GM18519 (cell line): ENCODE results near the gene HDAC4.

Experiments
- ATAC-seq: cut with Tn5 transposase; IDR thresholded peaks from one replicate; pipeline ENCODE4 v1.9.1; 2021; ENCODE audit warnings: mild to moderate bottlenecking, moderate library complexity; ENCODE audit not compliant: unreplicated experiment, low FRiP score

HDAC4 gene

GRCh38 chr2:239164335-239164871 is 236.4 kb downstream of the HDAC4 start:
- no peak for ATAC-seq

DNA sequence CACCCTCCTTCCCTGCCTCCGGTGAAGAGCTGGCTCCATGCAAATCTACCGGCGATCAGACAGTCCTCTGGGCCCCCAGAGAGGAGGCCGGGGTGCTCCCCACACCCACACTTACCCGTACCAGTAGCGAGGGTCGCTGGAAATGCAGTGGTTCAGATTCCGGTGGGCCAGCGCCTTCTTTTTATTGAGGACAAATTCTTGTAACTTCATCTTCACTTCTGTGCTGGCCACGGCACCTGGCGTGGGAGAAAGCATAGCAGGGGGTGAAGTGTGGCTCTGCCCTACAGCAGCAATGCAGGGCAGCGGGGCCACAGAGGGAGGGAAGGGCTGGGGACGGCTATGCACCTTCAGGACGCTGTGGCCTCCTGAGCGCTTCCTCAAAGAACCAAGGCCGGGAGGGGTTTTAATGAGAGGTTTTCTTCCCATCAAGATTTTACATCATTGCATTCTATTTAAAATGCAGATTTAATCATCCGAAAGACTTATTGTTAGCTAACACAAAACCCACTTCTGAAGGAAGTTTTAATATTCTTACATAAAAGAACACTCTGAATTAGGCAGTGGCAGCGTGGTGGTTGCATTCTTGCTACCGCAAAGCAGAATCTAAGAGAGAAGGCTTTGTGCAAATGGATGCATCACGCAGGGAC is 237.0 kb downstream of the HDAC4 start:
- ATAC-seq: no peak

DNA sequence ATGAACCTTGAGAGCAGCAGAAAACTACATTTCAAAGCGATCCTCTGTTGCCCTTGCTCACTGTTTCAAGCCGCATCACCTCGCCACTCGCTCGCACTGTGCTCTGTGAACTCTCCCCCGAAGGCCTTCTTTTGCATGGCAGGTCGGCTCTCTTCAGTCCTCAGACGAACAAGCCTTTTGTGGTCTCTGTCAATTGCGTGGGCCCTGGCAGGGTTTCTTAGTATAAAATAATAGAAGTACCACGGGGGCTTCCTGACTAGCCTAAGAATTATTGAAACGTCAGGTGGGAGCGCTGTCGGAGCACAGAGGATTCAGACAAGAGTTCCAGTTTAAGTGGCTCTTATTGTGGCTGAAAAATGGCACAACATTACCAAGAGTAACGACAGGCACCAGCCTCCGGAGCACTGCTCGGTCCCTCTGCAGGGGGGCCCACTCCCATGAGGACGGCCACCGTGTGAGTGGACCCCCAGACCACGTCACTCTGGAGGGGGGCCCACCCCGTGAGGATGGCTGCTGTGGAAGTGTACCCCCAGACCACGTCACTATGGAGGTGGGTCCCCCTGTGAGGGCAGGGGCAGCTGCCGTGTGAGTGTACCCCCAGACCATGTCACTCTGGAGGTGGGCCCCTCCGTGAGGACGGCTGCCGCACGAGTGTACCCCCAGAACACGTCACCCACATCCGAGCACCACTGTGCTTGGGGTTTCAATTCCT is 237.7 kb downstream of the HDAC4 start:
- ATAC-seq: no peak

- ATAC-seq: no peak
These were observed 238.5 kb downstream of the HDAC4 start for GRCh38 chr2:239162141-239162821.

DNA sequence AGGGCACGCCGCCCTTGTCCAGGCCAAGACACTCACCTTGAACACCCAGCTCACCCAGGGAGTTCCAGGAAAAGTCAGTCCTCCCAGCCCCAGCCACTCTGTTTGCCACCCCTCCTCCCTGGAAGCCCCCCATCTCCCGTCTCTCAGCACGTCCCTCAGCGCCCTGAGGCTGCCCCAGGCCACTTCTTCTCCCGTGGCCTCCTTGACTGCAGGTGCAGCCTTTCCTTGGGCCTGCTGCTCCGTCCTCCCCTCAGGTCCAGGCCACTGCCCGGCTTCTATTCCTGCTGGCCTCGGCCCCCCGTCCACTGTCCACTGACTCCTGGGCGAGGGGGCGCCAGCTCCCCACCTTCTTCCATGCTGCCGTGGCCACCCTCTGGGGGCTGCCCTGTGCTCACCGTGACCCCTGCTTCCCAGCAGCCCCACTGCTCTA is 239.1 kb downstream of the HDAC4 start:
- ATAC-seq: no peak

DNA sequence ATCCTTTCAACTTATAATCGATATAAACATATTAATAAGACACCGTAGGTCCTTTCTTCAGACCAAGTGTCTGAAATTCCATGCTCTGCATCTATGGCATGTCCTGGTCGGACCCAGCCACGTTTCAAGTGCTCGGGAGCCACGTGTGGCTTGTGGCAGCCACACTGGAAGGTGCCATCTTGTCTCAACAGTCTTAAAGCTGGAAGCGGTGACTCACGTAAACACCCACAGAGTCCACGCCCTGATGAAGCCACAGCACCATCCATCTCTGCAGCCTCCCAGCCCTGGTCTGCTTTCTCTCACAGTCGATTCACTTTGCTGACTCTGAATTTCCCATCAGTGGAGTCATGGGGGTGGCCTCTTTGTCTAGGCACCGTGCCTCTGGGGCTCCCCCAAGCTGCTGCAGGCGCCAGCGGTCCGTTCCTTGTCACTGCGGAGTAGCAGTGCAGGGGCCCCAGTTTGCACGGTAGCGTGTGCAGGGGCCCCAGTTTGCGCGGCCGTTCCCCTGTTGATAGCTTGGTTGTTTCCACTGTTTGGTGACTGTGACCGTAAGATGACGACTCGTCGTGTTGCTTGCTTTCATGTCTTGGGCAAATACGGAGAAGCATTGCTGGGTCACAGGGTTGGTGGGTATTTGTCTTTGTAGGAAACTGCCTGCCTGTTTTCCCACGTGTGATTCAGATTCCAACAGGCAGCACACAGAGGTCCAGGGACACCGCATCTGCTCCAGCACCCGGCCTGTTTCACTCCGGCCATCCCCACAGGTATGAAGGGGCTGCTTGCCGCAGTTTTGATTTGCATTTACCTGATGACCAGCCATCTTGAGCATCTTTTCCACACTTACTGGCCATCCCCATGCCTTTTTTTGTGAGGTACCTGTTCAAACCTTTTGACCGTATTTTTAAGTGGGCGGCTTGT is 240.3 kb downstream of the HDAC4 start:
- no peak for ATAC-seq

DNA sequence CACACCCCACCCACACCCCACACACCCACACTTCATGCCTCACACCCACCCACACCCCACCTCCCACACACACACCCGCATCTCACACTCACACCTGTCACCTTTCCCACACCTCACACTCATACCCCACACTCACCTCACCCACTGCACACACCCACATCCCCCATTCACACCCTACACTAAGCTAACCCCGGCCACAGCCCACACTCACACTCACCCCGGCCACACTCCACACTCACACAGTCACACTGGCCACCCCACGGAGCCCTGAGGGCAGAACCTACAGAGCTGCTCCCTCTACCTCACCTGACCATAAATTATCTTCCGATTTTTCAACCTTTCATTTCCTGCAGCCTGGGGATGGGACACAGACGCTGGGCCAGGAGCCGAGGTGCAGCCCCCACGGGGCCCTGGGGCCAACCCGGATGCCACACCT is 241.3 kb downstream of the HDAC4 start:
- ATAC-seq: no peak

- no peak for ATAC-seq
These were observed 242.0 kb downstream of the HDAC4 start for GRCh38 chr2:239158641-239159475.

DNA sequence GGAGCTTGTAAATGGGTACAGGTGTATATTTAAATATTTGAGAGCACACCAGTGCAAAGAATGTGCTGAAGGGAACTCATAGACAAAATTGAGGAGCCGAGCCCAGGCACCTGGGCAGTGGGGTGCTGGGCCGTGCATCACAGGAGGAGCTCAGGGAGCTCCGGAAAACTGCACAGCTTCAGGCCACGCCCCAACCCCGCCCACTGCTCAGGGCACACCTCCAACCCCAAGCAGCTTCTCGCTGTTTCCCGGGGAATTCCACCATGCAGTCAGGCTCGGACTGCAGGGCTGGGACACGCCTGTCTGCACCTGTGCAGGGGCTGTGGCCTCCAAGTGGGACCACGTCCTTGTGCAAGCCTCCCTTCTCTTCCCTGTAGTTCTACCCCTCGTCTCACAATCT is 243.0 kb downstream of the HDAC4 start:
- ATAC-seq: no peak

- ATAC-seq: no peak
These were observed 243.6 kb downstream of the HDAC4 start for GRCh38 chr2:239157269-239157668.

GRCh38 chr2:239156516-239157265 is 244.1 kb downstream of the HDAC4 start:
- no peak for ATAC-seq

- ATAC-seq: no peak
These were observed 244.9 kb downstream of the HDAC4 start for GRCh38 chr2:239155806-239156480.

DNA sequence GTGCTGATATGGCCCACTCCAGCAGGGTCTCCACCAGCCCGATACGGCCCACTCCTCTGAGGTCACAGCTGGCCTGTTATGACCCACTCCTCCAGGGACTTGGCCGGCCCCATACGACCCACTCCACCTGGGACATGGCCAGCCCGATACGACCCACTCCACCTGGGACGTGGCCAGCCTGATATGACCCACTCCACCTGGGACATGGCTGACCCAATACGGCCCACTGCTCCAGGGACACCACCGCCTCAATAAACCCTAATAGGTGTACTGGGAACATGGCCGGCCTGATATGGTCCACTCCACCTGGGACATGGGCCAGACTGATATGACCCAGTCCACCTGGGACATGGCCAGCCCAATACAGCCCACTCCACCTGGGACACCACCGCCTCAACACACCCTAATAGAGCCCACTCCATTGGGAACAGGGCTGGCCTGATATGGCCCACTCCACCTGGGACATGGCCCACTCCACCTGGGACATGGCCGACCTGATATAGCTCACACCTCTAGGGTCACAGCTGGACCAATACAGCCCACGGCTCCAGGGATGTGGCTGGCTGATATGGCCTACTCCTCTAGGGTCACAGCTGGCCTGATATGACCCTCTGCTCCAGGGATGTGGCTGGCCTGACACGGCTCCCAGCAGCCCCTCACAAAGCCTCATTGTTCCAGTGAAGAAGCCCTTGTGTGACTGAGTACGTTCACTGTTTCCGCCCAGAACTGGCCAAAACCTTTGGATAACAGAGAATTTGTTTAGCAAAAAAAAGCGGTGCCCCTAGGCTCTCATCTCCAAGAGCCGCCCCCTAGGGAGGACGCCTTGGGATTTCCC is 245.6 kb downstream of the HDAC4 start:
- ATAC-seq: no peak

DNA sequence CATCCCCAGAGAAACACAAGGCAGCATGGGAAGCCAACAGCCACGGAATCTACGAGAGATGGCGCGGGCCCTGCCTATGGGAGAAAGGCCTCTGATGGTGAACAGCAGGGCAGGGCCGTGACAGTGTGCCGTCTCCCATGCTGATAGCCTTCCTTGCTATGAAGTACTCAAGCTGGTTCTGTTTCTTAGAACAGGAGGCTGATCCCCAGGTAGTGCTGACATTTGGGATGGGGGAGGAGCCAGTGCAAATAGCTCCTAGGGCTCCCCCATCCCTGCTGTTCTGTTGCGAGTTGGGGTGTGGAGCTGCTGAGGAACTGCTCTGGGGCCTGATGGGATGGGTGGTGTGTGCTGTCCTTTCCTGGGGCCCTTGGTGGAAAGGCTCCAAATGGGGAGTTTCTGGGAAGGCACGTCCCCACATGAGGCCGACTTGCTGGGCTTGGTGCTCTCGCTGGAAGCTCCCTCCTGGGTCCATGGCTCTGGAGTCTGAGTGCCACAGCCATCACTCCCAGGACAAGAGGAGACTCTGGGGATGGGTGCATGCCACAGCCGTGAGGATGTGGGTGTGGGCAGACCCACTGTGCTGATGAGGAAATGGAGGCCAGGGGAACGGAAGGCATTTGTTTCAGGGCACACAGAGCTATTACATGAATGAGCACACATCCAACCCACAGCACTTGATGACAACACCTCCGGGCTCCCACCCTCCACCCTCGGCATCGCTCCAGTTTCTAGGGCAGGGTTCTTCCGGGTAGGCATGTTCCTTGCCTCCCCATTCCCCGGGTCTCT is 246.8 kb downstream of the HDAC4 start:
- ATAC-seq: no peak

DNA sequence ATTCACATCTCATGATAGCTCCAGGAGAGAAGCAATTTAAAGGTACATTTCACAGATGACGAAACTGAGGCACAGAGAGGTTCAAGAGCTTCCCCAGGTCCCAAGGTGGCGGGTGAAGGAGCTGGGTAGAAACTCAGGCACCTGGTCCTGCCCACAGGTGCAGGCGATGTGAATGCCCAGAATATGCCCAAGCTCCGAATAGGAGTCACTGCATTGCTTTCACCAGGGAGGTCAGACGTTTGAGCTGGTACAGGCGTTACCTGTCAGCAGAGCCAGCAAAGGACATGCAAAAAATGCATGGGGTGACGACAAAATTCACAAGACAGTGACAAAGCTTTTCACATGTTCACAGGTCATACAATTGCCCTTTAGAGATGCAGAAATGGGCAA is 247.9 kb downstream of the HDAC4 start:
- no peak for ATAC-seq

- no peak for ATAC-seq
These were observed 248.4 kb downstream of the HDAC4 start for GRCh38 chr2:239152239-239152915.
